Adrenal gland (tissue), 5 donors: ENCODE data around the gene GPR176.

Experiments
- POLR2A ChIP-seq, 2 donors: fragments of 450-650 bp; IDR thresholded peaks; one replicate each; pipeline ENCODE4 v1.6.1; 2017; ENCODE audit warnings: antibody characterized with exemption in 2 of 2, mild to moderate bottlenecking in 2 of 2, moderate library complexity in 1 of 2
- TF ChIP-seq, protein P1 (sequence below), 6 experiments: fragments of 450-650 bp in 4 of 6; fragments of 200-600 bp in 2 of 6; sonication (generic) in 1 of 6; IDR thresholded peaks; 1 replicate in 5 of 6; 2 replicates in 1 of 6; pipeline versions ENCODE4 v1.5.1 to v1.8.0; 2016 to 2021; ENCODE audit warnings: antibody characterized with exemption in 6 of 6, mild to moderate bottlenecking in 2 of 6, moderate library complexity in 1 of 6
- donor health status: DM: no; HTN: no; CAD: no.

DNA sequence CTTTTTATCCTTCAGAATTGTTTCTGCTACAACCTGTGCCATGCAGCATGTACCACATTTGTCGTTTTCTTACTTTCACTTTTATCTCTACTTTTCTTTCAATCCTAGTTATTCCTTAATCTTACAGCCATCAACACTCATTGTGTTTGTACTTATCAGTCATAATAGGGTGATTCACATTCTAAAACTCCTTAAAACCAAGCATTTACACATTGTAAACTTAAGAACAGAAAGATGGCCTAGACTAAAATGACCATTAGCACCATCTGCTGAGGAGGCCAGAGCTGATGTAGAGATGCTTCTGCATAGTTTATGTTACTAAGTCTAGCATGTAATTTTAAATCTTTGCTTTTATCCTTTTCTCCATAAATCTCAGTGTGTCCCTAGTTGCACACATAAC lies 39.3 kb upstream of the GPR176 start:
- no peak for TF ChIP-seq POLR2A (IDR thresholded peaks at IDR 0.05)
- TF ChIP-seq, protein P1, sequence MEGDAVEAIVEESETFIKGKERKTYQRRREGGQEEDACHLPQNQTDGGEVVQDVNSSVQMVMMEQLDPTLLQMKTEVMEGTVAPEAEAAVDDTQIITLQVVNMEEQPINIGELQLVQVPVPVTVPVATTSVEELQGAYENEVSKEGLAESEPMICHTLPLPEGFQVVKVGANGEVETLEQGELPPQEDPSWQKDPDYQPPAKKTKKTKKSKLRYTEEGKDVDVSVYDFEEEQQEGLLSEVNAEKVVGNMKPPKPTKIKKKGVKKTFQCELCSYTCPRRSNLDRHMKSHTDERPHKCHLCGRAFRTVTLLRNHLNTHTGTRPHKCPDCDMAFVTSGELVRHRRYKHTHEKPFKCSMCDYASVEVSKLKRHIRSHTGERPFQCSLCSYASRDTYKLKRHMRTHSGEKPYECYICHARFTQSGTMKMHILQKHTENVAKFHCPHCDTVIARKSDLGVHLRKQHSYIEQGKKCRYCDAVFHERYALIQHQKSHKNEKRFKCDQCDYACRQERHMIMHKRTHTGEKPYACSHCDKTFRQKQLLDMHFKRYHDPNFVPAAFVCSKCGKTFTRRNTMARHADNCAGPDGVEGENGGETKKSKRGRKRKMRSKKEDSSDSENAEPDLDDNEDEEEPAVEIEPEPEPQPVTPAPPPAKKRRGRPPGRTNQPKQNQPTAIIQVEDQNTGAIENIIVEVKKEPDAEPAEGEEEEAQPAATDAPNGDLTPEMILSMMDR (IDR thresholded peaks at IDR 0.05), result no peak
